Measurements from ENCODE around the gene PPP2R2C.

Gene PPP2R2C

DNA sequence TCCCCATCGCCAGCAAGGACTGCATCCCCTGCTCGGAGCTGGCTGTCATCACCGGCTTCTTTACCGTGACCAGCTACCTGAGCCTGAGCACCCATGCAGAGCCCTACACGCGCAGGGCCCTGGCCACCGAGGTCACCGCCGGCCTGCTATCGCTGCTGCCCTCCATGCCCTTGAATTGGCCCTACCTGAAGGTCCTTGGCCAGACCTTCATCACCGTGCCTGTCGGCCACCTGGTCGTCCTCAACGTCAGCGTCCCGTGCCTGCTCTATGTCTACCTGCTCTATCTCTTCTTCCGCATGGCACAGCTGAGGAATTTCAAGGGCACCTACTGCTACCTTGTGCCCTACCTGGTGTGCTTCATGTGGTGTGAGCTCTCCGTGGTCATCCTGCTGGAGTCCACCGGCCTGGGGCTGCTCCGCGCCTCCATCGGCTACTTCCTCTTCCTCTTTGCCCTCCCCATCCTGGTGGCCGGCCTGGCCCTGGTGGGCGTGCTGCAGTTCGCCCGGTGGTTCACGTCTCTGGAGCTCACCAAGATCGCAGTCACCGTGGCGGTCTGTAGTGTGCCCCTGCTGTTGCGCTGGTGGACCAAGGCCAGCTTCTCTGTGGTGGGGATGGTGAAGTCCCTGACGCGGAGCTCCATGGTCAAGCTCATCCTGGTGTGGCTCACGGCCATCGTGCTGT, 171.2 kb downstream of the PPP2R2C start:
- no peaks in the 10 kb centered on the region for H3K27me3 ChIP-seq (ENCODE audit: insufficient read depth, insufficient read length)
- DNase-seq (ENCODE audit: low read depth, low spot score), result no peak
- no peaks in the 10 kb centered on the region for H3K4me1 ChIP-seq (ENCODE audit: insufficient read depth, insufficient read length)
- H3K9me3 ChIP-seq (ENCODE audit: insufficient read depth, low read length), result no peaks in the 10 kb centered on the region
- no peak overlapping the region for H3K4me3 ChIP-seq (ENCODE audit: insufficient read length, low read depth)
- TF ChIP-seq YY1 (IDR thresholded peaks at IDR 0.05; ENCODE audit: insufficient read depth, insufficient read length), result no peak
- no peak for TF ChIP-seq SUZ12 (IDR thresholded peaks at IDR 0.05; ENCODE audit: extremely low read depth, insufficient read depth, insufficient read length)
- TF ChIP-seq ZNF274 (IDR thresholded peaks at IDR 0.05; ENCODE audit: low read depth, low read length), result no peak
- H3K9ac ChIP-seq (ENCODE audit: insufficient read length, low read depth), result no peak overlapping the region
- peaks cover 74% of the 10 kb centered on the region for H3K36me3 ChIP-seq (ENCODE audit: insufficient read depth, insufficient read length, low read length)

DNA sequence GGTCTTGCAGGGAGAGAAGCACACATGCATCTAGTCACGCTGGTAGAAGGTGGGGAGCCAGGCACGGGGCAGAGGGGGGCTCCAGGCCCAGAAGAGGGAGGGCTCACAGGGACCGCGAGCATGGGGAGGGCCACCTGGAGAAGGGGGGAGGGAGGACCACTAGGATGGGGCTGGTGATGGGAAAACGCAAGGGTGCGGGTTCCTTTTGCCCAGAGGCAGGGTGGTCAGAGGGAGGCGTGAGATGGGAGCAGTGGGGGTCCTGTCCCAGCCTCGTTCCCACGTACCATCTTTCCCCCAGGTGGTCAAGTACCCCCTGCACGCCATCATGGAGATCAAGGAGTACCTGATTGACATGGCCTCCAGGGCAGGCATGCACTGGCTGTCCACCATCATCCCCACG, 172.1 kb downstream of the PPP2R2C start:
- TF ChIP-seq SUZ12 (IDR thresholded peaks at IDR 0.05; ENCODE audit: extremely low read depth, insufficient read depth, insufficient read length) (no peak), ZNF274 (IDR thresholded peaks at IDR 0.05; ENCODE audit: low read depth, low read length) (no peak), YY1 (IDR thresholded peaks at IDR 0.05; ENCODE audit: insufficient read depth, insufficient read length) (no peak)
- no peaks in the 10 kb centered on the region for H3K9me3 ChIP-seq (ENCODE audit: insufficient read depth, low read length)
- H3K36me3 ChIP-seq (ENCODE audit: insufficient read depth, insufficient read length, low read length), result peaks cover 82% of the 10 kb centered on the region
- DNase-seq (ENCODE audit: low read depth, low spot score), result no peak
- H3K4me3 ChIP-seq (ENCODE audit: insufficient read length, low read depth), result no peak overlapping the region
- no peaks in the 10 kb centered on the region for H3K27me3 ChIP-seq (ENCODE audit: insufficient read depth, insufficient read length)
- no peaks in the 10 kb centered on the region for H3K4me1 ChIP-seq (ENCODE audit: insufficient read depth, insufficient read length)
- no peak overlapping the region for H3K9ac ChIP-seq (ENCODE audit: insufficient read length, low read depth)

DNA sequence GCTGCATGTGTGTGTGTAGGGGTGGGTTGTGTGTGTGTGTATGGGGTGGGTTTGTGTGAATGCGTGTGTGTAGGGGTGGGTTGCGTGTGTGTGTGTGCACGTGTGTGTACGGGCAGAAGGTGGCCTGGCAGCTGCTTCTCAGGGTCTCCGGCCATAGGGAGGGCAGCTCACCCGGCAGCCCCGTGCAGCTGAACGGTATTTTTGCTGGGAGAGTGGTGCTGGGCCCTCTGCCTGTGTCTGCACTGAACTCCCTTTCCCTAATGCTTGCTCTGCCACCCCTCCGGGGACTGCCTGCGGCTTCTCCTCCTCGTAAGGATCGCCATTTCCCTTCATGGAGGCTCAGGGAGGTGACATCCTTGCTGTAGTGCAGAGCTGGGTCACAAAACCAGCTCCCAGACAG, 172.5 kb downstream of the PPP2R2C start:
- no peak for TF ChIP-seq ZNF274 (IDR thresholded peaks at IDR 0.05; ENCODE audit: low read depth, low read length)
- no peak for TF ChIP-seq SUZ12 (IDR thresholded peaks at IDR 0.05; ENCODE audit: extremely low read depth, insufficient read depth, insufficient read length)
- TF ChIP-seq YY1 (IDR thresholded peaks at IDR 0.05; ENCODE audit: insufficient read depth, insufficient read length), result no peak
- Histone ChIP-seq H3K36me3 (ENCODE audit: insufficient read depth, insufficient read length, low read length) (peaks cover 87% of the 10 kb centered on the region), H3K27me3 (ENCODE audit: insufficient read depth, insufficient read length) (no peaks in the 10 kb centered on the region), H3K4me1 (ENCODE audit: insufficient read depth, insufficient read length) (no peaks in the 10 kb centered on the region), H3K4me3 (ENCODE audit: insufficient read length, low read depth) (no peak overlapping the region), H3K9ac (ENCODE audit: insufficient read length, low read depth) (no peak overlapping the region), H3K9me3 (ENCODE audit: insufficient read depth, low read length) (no peaks in the 10 kb centered on the region)
- no peak for DNase-seq (ENCODE audit: low read depth, low spot score)

DNA sequence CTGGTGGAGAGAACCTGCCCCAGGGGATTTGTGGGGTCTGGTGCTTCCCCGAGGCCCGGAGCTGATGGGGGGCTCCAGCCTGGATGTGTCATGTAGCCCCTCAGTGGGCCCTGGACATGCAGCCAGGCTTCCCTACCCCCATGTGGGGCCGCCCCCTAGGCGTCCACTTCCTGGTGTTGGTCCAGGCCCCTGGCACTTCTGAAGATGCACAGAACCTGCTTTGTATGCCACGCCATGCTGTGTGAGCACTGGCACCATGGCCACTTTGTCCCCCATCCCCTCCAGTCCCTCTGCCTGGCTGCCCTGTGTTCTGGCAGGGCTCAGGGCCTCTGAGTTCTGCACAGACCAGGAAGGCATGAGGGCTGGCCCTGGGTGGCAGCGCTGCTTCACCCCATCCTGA, 173.6 kb downstream of the PPP2R2C start:
- H3K36me3 ChIP-seq (ENCODE audit: insufficient read depth, insufficient read length, low read length), result peaks cover 89% of the 10 kb centered on the region
- H3K9ac ChIP-seq (ENCODE audit: insufficient read length, low read depth), result no peak overlapping the region
- H3K9me3 ChIP-seq (ENCODE audit: insufficient read depth, low read length), result no peaks in the 10 kb centered on the region
- no peak for DNase-seq (ENCODE audit: low read depth, low spot score)
- H3K4me1 ChIP-seq (ENCODE audit: insufficient read depth, insufficient read length), result no peaks in the 10 kb centered on the region
- H3K27me3 ChIP-seq (ENCODE audit: insufficient read depth, insufficient read length), result no peaks in the 10 kb centered on the region
- no peak overlapping the region for H3K4me3 ChIP-seq (ENCODE audit: insufficient read length, low read depth)
- no peak for TF ChIP-seq YY1 (IDR thresholded peaks at IDR 0.05; ENCODE audit: insufficient read depth, insufficient read length)
- no peak for TF ChIP-seq SUZ12 (IDR thresholded peaks at IDR 0.05; ENCODE audit: extremely low read depth, insufficient read depth, insufficient read length)
- no peak for TF ChIP-seq ZNF274 (IDR thresholded peaks at IDR 0.05; ENCODE audit: low read depth, low read length)

DNA sequence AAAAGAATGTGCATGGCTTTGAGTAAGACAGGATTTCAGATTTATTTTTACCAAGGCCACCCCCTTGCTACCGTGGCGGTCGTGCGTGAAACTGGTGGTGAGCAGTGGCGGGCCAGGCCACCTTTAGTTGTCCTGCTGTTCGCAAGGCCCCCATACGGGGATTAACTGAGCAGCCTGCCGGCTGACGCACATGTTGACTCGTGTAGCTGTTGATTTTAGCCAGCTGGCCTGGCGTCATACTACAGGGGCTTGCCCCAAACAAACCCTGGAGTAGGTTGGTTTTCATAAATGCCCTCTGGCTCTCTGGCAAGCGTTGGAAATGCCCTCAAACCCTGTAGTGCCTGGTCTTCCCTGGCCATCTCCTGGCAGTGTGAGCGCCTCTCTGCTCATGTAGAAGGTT, 174.4 kb downstream of the PPP2R2C start:
- no peaks in the 10 kb centered on the region for H3K9me3 ChIP-seq (ENCODE audit: insufficient read depth, low read length)
- no peak overlapping the region for H3K9ac ChIP-seq (ENCODE audit: insufficient read length, low read depth)
- peaks cover 86% of the 10 kb centered on the region for H3K36me3 ChIP-seq (ENCODE audit: insufficient read depth, insufficient read length, low read length)
- H3K4me1 ChIP-seq (ENCODE audit: insufficient read depth, insufficient read length), result no peaks in the 10 kb centered on the region
- H3K27me3 ChIP-seq (ENCODE audit: insufficient read depth, insufficient read length), result no peaks in the 10 kb centered on the region
- no peak for DNase-seq (ENCODE audit: low read depth, low spot score)
- no peak for TF ChIP-seq SUZ12 (IDR thresholded peaks at IDR 0.05; ENCODE audit: extremely low read depth, insufficient read depth, insufficient read length)
- no peak for TF ChIP-seq ZNF274 (IDR thresholded peaks at IDR 0.05; ENCODE audit: low read depth, low read length)
- TF ChIP-seq YY1 (IDR thresholded peaks at IDR 0.05; ENCODE audit: insufficient read depth, insufficient read length), result no peak
- H3K4me3 ChIP-seq (ENCODE audit: insufficient read length, low read depth), result no peak overlapping the region

DNA sequence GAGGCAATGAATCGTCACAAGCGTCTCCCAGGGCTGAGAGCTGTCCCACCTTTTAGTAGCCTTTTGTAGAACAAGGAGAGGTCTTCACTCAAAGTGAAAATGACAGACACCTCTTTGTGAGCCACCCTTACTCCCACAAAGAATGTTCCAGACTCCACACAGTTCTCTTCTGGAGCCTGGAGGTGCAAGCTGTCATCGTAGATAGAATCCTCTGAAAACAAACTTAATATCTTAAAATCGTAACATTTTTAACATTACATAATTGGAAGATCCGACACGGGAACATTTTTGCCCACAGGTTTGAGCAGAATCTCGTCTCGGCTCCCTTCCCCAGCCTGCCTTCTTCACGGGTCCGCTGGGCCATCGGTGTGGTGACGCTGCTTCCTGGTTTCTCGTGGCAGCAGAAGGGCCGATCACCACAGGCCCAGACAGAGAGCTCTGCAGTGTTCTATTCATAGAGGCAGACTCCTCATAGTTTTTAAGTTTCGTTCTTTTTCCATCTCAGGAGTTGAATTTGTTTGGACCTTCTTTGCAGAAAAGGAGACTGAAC, 175.1 kb downstream of the PPP2R2C start:
- no peak for DNase-seq (ENCODE audit: low read depth, low spot score)
- H3K27me3 ChIP-seq (ENCODE audit: insufficient read depth, insufficient read length), result no peaks in the 10 kb centered on the region
- no peaks in the 10 kb centered on the region for H3K9me3 ChIP-seq (ENCODE audit: insufficient read depth, low read length)
- no peak overlapping the region for H3K4me3 ChIP-seq (ENCODE audit: insufficient read length, low read depth)
- TF ChIP-seq SUZ12 (IDR thresholded peaks at IDR 0.05; ENCODE audit: extremely low read depth, insufficient read depth, insufficient read length) (no peak), YY1 (IDR thresholded peaks at IDR 0.05; ENCODE audit: insufficient read depth, insufficient read length) (no peak), ZNF274 (IDR thresholded peaks at IDR 0.05; ENCODE audit: low read depth, low read length) (no peak)
- no peak overlapping the region for H3K9ac ChIP-seq (ENCODE audit: insufficient read length, low read depth)
- no peaks in the 10 kb centered on the region for H3K4me1 ChIP-seq (ENCODE audit: insufficient read depth, insufficient read length)
- peaks cover 83% of the 10 kb centered on the region for H3K36me3 ChIP-seq (ENCODE audit: insufficient read depth, insufficient read length, low read length)

DNA sequence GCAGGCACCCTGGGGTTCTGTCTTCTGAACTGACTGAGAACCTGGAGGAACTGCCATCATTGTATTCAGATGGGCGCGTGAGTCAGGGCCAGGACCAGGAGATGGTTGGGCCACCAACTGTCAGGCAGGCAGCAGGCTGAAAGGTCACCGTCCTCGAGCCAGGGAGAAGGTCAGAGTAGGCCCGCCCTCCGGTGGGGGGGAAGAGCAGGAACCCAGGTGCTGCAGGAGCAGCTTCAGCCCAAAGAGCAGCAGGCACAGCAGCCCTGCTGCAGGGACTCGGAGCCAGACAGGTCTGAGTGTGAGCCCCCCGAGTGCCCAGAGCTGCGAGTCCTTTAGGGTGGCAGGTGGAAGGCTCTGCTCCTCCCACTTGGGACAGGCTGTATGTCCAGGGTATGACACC, 176.4 kb downstream of the PPP2R2C start:
- no peak for DNase-seq (ENCODE audit: low read depth, low spot score)
- TF ChIP-seq SUZ12 (IDR thresholded peaks at IDR 0.05; ENCODE audit: extremely low read depth, insufficient read depth, insufficient read length), result no peak
- TF ChIP-seq ZNF274 (IDR thresholded peaks at IDR 0.05; ENCODE audit: low read depth, low read length), result no peak
- no peak for TF ChIP-seq YY1 (IDR thresholded peaks at IDR 0.05; ENCODE audit: insufficient read depth, insufficient read length)
- H3K4me3 ChIP-seq (ENCODE audit: insufficient read length, low read depth), result no peak overlapping the region
- no peaks in the 10 kb centered on the region for H3K27me3 ChIP-seq (ENCODE audit: insufficient read depth, insufficient read length)
- H3K4me1 ChIP-seq (ENCODE audit: insufficient read depth, insufficient read length), result no peaks in the 10 kb centered on the region
- H3K9me3 ChIP-seq (ENCODE audit: insufficient read depth, low read length), result no peaks in the 10 kb centered on the region
- peaks cover 79% of the 10 kb centered on the region for H3K36me3 ChIP-seq (ENCODE audit: insufficient read depth, insufficient read length, low read length)
- no peak overlapping the region for H3K9ac ChIP-seq (ENCODE audit: insufficient read length, low read depth)

Measured in NT2/D1 (cell line).